Mesothelial cell of epicardium (in vitro differentiated cells): ENCODE measurements around the gene BTBD3. TPM values are rescaled to one million over a fixed set of nuclear protein-coding genes. Genes with fewer than 3 reads are reported as not detected.

Source experiments
- DNase-seq, 2 experiments: peaks; one replicate each; pipeline ENCODE4 v3.0.0; 2021; ENCODE audit warnings: low spot score in 2 of 2; ENCODE audit not compliant: unreplicated experiment in 2 of 2
- H3K27ac Mint-ChIP-seq: 2 replicates; pipeline ENCODE4 v1.8.0; 2021; ENCODE audit warnings: mixed read lengths
- H3K27me3 Mint-ChIP-seq: 2 replicates; pipeline ENCODE4 v1.8.0; 2021; ENCODE audit warnings: low read depth, mixed read lengths
- H3K36me3 Mint-ChIP-seq: 2 replicates; pipeline ENCODE4 v1.8.0; 2021; ENCODE audit warnings: mixed read lengths
- H3K4me1 Mint-ChIP-seq: 2 replicates; pipeline ENCODE4 v1.8.0; 2021; ENCODE audit warnings: mixed read lengths
- H3K4me3 Mint-ChIP-seq: 2 replicates; pipeline ENCODE4 v1.8.0; 2021; ENCODE audit warnings: mild to moderate bottlenecking, moderate library complexity, mixed read lengths
- H3K9me3 Mint-ChIP-seq: 2 replicates; pipeline ENCODE4 v1.8.0; 2021; ENCODE audit warnings: mixed read lengths
- total RNA-seq: library from RNA; stranded (reverse); gene quantifications from 3 replicates; pipeline ENCODE4 v1.2.1, GENCODE V29; 2021
- TF ChIP-seq, protein P1 (sequence below): fragments of 200-600 bp; sonication (generic); IDR thresholded peaks from one replicate; pipeline ENCODE4 v1.5.0; 2021; ENCODE audit warnings: antibody characterized with exemption; ENCODE audit not compliant: unreplicated experiment

BTBD3 gene
- total RNA-seq, 1 donor from 2014 or later = 58.8 TPM

GRCh38 chr20:11894062-11894461 lies 23.6 kb upstream of the BTBD3 start:
- H3K27ac Mint-ChIP-seq = peak overlapping the region; percentile 57
- H3K4me1 Mint-ChIP-seq = peaks cover 54% of the 10 kb centered on the region
- TF ChIP-seq, protein P1, sequence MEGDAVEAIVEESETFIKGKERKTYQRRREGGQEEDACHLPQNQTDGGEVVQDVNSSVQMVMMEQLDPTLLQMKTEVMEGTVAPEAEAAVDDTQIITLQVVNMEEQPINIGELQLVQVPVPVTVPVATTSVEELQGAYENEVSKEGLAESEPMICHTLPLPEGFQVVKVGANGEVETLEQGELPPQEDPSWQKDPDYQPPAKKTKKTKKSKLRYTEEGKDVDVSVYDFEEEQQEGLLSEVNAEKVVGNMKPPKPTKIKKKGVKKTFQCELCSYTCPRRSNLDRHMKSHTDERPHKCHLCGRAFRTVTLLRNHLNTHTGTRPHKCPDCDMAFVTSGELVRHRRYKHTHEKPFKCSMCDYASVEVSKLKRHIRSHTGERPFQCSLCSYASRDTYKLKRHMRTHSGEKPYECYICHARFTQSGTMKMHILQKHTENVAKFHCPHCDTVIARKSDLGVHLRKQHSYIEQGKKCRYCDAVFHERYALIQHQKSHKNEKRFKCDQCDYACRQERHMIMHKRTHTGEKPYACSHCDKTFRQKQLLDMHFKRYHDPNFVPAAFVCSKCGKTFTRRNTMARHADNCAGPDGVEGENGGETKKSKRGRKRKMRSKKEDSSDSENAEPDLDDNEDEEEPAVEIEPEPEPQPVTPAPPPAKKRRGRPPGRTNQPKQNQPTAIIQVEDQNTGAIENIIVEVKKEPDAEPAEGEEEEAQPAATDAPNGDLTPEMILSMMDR = no peak
- DNase-seq = no peak
- no peaks in the 10 kb centered on the region for H3K27me3 Mint-ChIP-seq
- no peaks in the 10 kb centered on the region for H3K36me3 Mint-ChIP-seq
- H3K4me3 Mint-ChIP-seq = no peak overlapping the region
- peaks cover 3% of the 10 kb centered on the region for H3K9me3 Mint-ChIP-seq

GRCh38 chr20:11895861-11896387 lies 21.8 kb upstream of the BTBD3 start:
- Mint-ChIP-seq H3K36me3 (peaks cover 6% of the 10 kb centered on the region), H3K4me1 (peaks cover 50% of the 10 kb centered on the region), H3K27me3 (no peaks in the 10 kb centered on the region), H3K9me3 (peaks cover 3% of the 10 kb centered on the region), H3K27ac (peak overlapping the region; percentile 89), H3K4me3 (peak overlapping the region; percentile 14)
- TF ChIP-seq, protein P1 = no peak
- DNase-seq = no peak

DNA sequence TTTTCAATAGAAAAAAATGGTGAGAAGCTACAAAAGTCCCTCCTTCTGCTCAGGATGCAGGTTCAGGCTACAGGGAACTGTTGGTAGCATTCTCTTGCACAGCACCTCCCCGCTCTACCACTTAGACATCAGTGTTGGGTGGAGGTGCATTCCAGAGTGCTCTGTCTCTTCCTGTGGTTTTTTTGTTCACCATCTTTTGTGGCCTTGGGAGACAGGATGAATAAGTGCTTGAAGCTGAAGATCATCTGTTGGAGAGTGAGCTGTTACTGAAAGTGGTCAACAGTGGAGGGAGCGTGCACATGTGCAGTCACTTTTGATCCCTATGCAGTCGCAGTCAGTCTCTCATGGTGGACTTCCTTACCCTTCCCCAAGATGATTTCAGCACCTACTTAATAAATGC lies 16.6 kb upstream of the BTBD3 start:
- TF ChIP-seq, protein P1 = no peak
- Mint-ChIP-seq H3K27ac (no peak overlapping the region), H3K27me3 (no peaks in the 10 kb centered on the region), H3K9me3 (no peaks in the 10 kb centered on the region), H3K36me3 (peaks cover 8% of the 10 kb centered on the region), H3K4me3 (no peak overlapping the region), H3K4me1 (peaks cover 30% of the 10 kb centered on the region)
- no peak for DNase-seq

- H3K27me3 Mint-ChIP-seq = no peaks in the 10 kb centered on the region
- no peaks in the 10 kb centered on the region for H3K9me3 Mint-ChIP-seq
- H3K27ac Mint-ChIP-seq = no peak overlapping the region
- DNase-seq = no peak
- TF ChIP-seq, protein P1 = no peak
- no peak overlapping the region for H3K4me3 Mint-ChIP-seq
- peaks cover 32% of the 10 kb centered on the region for H3K4me1 Mint-ChIP-seq
- peaks cover 8% of the 10 kb centered on the region for H3K36me3 Mint-ChIP-seq
Observed at GRCh38 chr20:11902285-11902697, 15.4 kb upstream of the BTBD3 start.

DNA sequence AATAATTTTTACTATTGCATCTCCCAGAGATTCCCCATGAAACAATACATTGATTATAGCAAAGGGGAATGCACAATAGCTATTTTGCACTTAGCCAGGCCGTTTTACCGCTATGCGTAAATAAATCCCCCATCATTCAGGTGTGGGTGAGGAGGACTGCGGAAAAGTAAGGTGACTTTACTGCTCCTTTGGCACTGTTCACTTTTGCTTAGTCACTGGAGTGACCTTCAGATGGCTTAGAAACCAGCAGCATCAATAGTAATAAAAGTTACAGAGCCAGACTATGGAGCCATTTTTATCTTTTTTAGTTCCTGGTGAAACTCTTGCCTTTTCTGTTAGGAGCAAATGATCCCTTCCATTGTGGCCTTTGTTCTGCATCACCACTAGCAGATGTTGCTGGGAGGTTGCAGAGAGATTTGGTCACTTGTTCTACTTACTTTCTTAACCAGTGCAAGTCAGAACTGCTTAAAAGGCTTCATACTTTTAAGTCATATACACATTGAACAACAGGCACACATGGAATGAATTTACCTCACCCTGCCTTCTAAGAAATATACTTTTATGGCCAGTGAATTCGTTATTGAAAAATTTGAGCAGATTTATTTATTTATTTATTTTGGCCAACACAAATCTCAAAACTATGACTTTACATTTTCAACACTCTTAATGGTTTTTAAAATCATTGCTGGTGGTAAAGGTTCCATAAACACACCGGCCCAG lies 12.1 kb upstream of the BTBD3 start:
- Mint-ChIP-seq H3K9me3 (no peaks in the 10 kb centered on the region), H3K27me3 (no peaks in the 10 kb centered on the region), H3K36me3 (peaks cover 2% of the 10 kb centered on the region), H3K27ac (peak overlapping the region; percentile 58), H3K4me3 (no peak overlapping the region), H3K4me1 (peaks cover 43% of the 10 kb centered on the region)
- TF ChIP-seq, protein P1 = no peak
- DNase-seq = no peak
